H1 (cell line): ENCODE measurements around the gene SLC39A9.

ENCODE experiments used
- POLR2AphosphoS5 ChIP-seq: IDR thresholded peaks from 2 replicates; pipeline ENCODE4 v1.6.1; 2011; ENCODE audit warnings: low read depth, low read length
- SIX5 ChIP-seq: IDR thresholded peaks from 2 replicates; pipeline ENCODE4 v1.6.1; 2011; ENCODE audit warnings: mild to moderate bottlenecking, low read depth, low read length

GRCh38 chr14:69443296-69443805, 44.9 kb downstream of the SLC39A9 start:
- TF ChIP-seq POLR2AphosphoS5 (no peak), SIX5 (no peak)
